HCT116 (cell line): ENCODE results near the gene KRT6C.

Source experiments
- ATF3 ChIP-seq: IDR thresholded peaks from 2 replicates; pipeline ENCODE4 v1.6.1; 2012
- CBX3 ChIP-seq: IDR thresholded peaks from 2 replicates; pipeline ENCODE4 v1.6.1; 2012; ENCODE audit warnings: low read depth
- CEBPB ChIP-seq: IDR thresholded peaks from 2 replicates; pipeline ENCODE4 v1.6.1; 2012; ENCODE audit warnings: low read depth
- ELF1 ChIP-seq: IDR thresholded peaks from 2 replicates; pipeline ENCODE4 v1.6.1; 2012; ENCODE audit warnings: low read depth, borderline replicate concordance
- EZH2 ChIP-seq: fragments of 200-600 bp; sonication (generic); IDR thresholded peaks from 2 replicates; pipeline ENCODE4 v1.6.1; 2017; ENCODE audit warnings: antibody characterized with exemption, mixed run types
- JUND ChIP-seq: IDR thresholded peaks from 2 replicates; pipeline ENCODE4 v1.6.1; 2012
- MAX ChIP-seq: IDR thresholded peaks from 2 replicates; pipeline ENCODE4 v1.6.1; 2012
- POLR2A ChIP-seq: IDR thresholded peaks from 2 replicates; pipeline ENCODE4 v1.7.0; 2011; ENCODE audit warnings: borderline replicate concordance; ENCODE audit not compliant: insufficient read depth, insufficient read length; ENCODE audit errors: extremely low read depth
- POLR2AphosphoS5 ChIP-seq: IDR thresholded peaks from 2 replicates; pipeline ENCODE4 v1.6.1; 2011; ENCODE audit warnings: mild to moderate bottlenecking, low read depth, low read length, moderate library complexity
- RAD21 ChIP-seq: IDR thresholded peaks from 2 replicates; pipeline ENCODE4 v1.6.1; 2012; ENCODE audit warnings: low read depth, mild to moderate bottlenecking
- ZBTB33 ChIP-seq: IDR thresholded peaks from 2 replicates; pipeline ENCODE4 v1.6.1; 2011; ENCODE audit warnings: mild to moderate bottlenecking, low read length, moderate library complexity; ENCODE audit not compliant: insufficient replicate concordance; ENCODE audit errors: extremely low read depth
- ZFX ChIP-seq: fragments of 450-650 bp; IDR thresholded peaks from 2 replicates; pipeline ENCODE4 v1.6.1; 2017
- ZNF274 ChIP-seq: fragments of 200-500 bp; sonication (Bioruptor generic); IDR thresholded peaks from 2 replicates; pipeline ENCODE4 v1.6.1; 2014; ENCODE audit warnings: mild to moderate bottlenecking, low read depth, low read length, inconsistent platforms
- TF ChIP-seq, protein P1 (sequence below), 3 experiments: fragments of 200-600 bp in 1 of 3; sonication (generic) in 1 of 3; IDR thresholded peaks in 2 of 3; conservative IDR thresholded peaks in 1 of 3; 2 replicates each; pipeline ENCODE4 v1.5.1; 2012 to 2017; ENCODE audit warnings: low read depth in 2 of 3, low read length in 2 of 3, antibody characterized with exemption in 1 of 3, borderline replicate concordance in 1 of 3, control low read depth in 1 of 3, mild to moderate bottlenecking in 1 of 3, mixed read lengths in 1 of 3, mixed run types in 1 of 3, moderate library complexity in 1 of 3; ENCODE audit not compliant: insufficient read depth in 1 of 3

GRCh38 chr12:52494518-52494917 lies 20.9 kb upstream of the KRT6C start:
- no peak for TF ChIP-seq ELF1
- TF ChIP-seq, protein P1, sequence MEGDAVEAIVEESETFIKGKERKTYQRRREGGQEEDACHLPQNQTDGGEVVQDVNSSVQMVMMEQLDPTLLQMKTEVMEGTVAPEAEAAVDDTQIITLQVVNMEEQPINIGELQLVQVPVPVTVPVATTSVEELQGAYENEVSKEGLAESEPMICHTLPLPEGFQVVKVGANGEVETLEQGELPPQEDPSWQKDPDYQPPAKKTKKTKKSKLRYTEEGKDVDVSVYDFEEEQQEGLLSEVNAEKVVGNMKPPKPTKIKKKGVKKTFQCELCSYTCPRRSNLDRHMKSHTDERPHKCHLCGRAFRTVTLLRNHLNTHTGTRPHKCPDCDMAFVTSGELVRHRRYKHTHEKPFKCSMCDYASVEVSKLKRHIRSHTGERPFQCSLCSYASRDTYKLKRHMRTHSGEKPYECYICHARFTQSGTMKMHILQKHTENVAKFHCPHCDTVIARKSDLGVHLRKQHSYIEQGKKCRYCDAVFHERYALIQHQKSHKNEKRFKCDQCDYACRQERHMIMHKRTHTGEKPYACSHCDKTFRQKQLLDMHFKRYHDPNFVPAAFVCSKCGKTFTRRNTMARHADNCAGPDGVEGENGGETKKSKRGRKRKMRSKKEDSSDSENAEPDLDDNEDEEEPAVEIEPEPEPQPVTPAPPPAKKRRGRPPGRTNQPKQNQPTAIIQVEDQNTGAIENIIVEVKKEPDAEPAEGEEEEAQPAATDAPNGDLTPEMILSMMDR (IDR thresholded peaks at IDR 0.05 in 2 of 3, conservative IDR thresholded peaks at IDR 0.05 in 1 of 3; ENCODE audit: borderline replicate concordance in 1 of 3, insufficient read depth in 1 of 3, low read depth in 2 of 3, low read length in 2 of 3): no peak
- no peak for TF ChIP-seq EZH2
- no peak for TF ChIP-seq CBX3
- TF ChIP-seq JUND: no peak
- TF ChIP-seq ATF3: no peak
- no peak for TF ChIP-seq MAX
- TF ChIP-seq RAD21: no peak
- TF ChIP-seq ZNF274: no peak
- no peak for TF ChIP-seq ZBTB33
- no peak for TF ChIP-seq ZFX
- TF ChIP-seq POLR2AphosphoS5: no peak
- TF ChIP-seq POLR2A: no peak
- no peak for TF ChIP-seq CEBPB
